CD14-positive monocyte (primary cell): ENCODE measurements around the gene RFXANK. TPM values are rescaled to one million over a fixed set of nuclear protein-coding genes. Genes with fewer than 3 reads are reported as not detected.

Source experiments
- DNase-seq, 3 donors: peaks; one replicate each; pipeline ENCODE4 v3.0.0-alpha.2; 2011 to 2022
- H2AFZ ChIP-seq: 2 replicates; pipeline ENCODE4 v1.6.0; 2012; ENCODE audit warnings: mild to moderate bottlenecking, low read depth, low read length, inconsistent platforms; ENCODE audit not compliant: insufficient read depth, poor library complexity, severe bottlenecking
- H3K27ac ChIP-seq, 2 donors: 1 replicate in 1 of 2; 2 replicates in 1 of 2; pipeline ENCODE4 v1.5.1; 2012 to 2013; ENCODE audit warnings: low read length in 2 of 2, control low read depth in 1 of 2, inconsistent platforms in 1 of 2, low read depth in 1 of 2, mild to moderate bottlenecking in 1 of 2
- H3K27me3 ChIP-seq, 2 donors: one replicate each; pipeline versions ENCODE4 v1.6.0 to v1.6.1; 2011 to 2013; ENCODE audit warnings: low read length in 2 of 2; ENCODE audit not compliant: control insufficient read depth in 2 of 2, insufficient read depth in 2 of 2
- H3K36me3 ChIP-seq, 2 donors: replicated peaks in 1 of 2; 1 replicate in 1 of 2; 2 replicates in 1 of 2; pipeline versions ENCODE4 v1.5.1 to v1.6.1; 2012 to 2013; ENCODE audit warnings: low read length in 2 of 2, control low read depth in 1 of 2, inconsistent platforms in 1 of 2, mild to moderate bottlenecking in 1 of 2; ENCODE audit not compliant: insufficient read depth in 2 of 2, control insufficient read depth in 1 of 2
- H3K4me1 ChIP-seq, 2 donors: 1 replicate in 1 of 2; 2 replicates in 1 of 2; pipeline versions ENCODE4 v1.5.1 to v1.6.1; 2012 to 2013; ENCODE audit warnings: low read length in 2 of 2, control low read depth in 1 of 2, inconsistent platforms in 1 of 2, mild to moderate bottlenecking in 1 of 2, moderate library complexity in 1 of 2; ENCODE audit not compliant: insufficient read depth in 2 of 2, control insufficient read depth in 1 of 2
- H3K4me2 ChIP-seq: replicated peaks from 2 replicates; pipeline ENCODE3; 2012; ENCODE audit warnings: low read length, moderate library complexity, mild to moderate bottlenecking; ENCODE audit not compliant: poor library complexity, severe bottlenecking; ENCODE audit errors: extremely low read depth
- H3K4me3 ChIP-seq, 3 experiments: fragments of 200-600 bp in 1 of 3; sonication (generic) in 1 of 3; replicated peaks in 1 of 3; 1 replicate in 2 of 3; 2 replicates in 1 of 3; pipeline ENCODE4 v1.5.1; 2011 to 2013; ENCODE audit warnings: low read length in 3 of 3, mild to moderate bottlenecking in 3 of 3, control low read depth in 2 of 3, low read depth in 2 of 3, inconsistent platforms in 1 of 3, moderate library complexity in 1 of 3
- H3K79me2 ChIP-seq: 2 replicates; pipeline ENCODE4 v1.6.0; 2012; ENCODE audit warnings: mild to moderate bottlenecking, control low read depth, inconsistent platforms, low read length, moderate library complexity; ENCODE audit not compliant: insufficient read depth
- H3K9ac ChIP-seq: 2 replicates; pipeline ENCODE4 v1.6.0; 2017; ENCODE audit warnings: low read length, mild to moderate bottlenecking; ENCODE audit not compliant: insufficient read depth, poor library complexity, severe bottlenecking
- H3K9me3 ChIP-seq, 2 donors: replicated peaks in 1 of 2; 1 replicate in 1 of 2; 2 replicates in 1 of 2; pipeline versions ENCODE4 v1.5.1 to v1.6.1; 2012 to 2013; ENCODE audit warnings: low read length in 2 of 2, control low read depth in 1 of 2; ENCODE audit not compliant: control insufficient read depth in 1 of 2, insufficient read depth in 1 of 2
- H4K20me1 ChIP-seq: 2 replicates; pipeline ENCODE4 v1.6.0; 2012; ENCODE audit warnings: mild to moderate bottlenecking, low read length, control low read depth, moderate library complexity; ENCODE audit not compliant: insufficient read depth
- H3K27ac Mint-ChIP-seq, 7 donors: one replicate each; pipeline ENCODE4 v1.8.0; 2020; ENCODE audit warnings: mild to moderate bottlenecking in 7 of 7, mixed read lengths in 7 of 7, moderate library complexity in 6 of 7, inconsistent platforms in 2 of 7
- H3K27me3 Mint-ChIP-seq, 3 donors: one replicate each; pipeline ENCODE4 v1.8.0; 2021 to 2022; ENCODE audit warnings: low read depth in 3 of 3, mild to moderate bottlenecking in 3 of 3, mixed read lengths in 3 of 3, moderate library complexity in 3 of 3, inconsistent platforms in 1 of 3
- H3K36me3 Mint-ChIP-seq, 2 donors: one replicate each; pipeline ENCODE4 v1.8.0; 2020; ENCODE audit warnings: mixed read lengths in 2 of 2, inconsistent platforms in 1 of 2, mild to moderate bottlenecking in 1 of 2
- H3K4me1 Mint-ChIP-seq: one replicate; pipeline ENCODE4 v1.8.0; 2020; ENCODE audit warnings: mild to moderate bottlenecking, mixed read lengths
- H3K4me3 Mint-ChIP-seq, 2 donors: one replicate each; pipeline ENCODE4 v1.8.0; 2020; ENCODE audit warnings: mild to moderate bottlenecking in 2 of 2, mixed read lengths in 2 of 2, moderate library complexity in 1 of 2
- H3K9me3 Mint-ChIP-seq, 7 donors: one replicate each; pipeline ENCODE4 v1.8.0; 2020 to 2022; ENCODE audit warnings: mixed read lengths in 7 of 7, mild to moderate bottlenecking in 6 of 7, moderate library complexity in 6 of 7, inconsistent platforms in 2 of 7
- WGBS: methylation state at CpG from one replicate; pipeline ENCODE4 v1.1.5; 2013; ENCODE audit warnings: missing lambda C conversion rate; ENCODE audit not compliant: insufficient coverage; 5-methylcytosine and 5-hydroxymethylcytosine counted together
- intact Hi-C, 2 donors: fragments of 100-400 bp; cut with micrococcal nuclease; formaldehyde crosslinking; loops; one replicate each; pipeline versions ENCODE4 v1.15.0 to v1.15.1; 2023
- polyA plus RNA-seq, 3 donors: library from polyadenylated mRNA; depleted of rRNA in 1 of 3; unstranded in 2 of 3; stranded (reverse) in 1 of 3; fragments of 300-500 nt in 2 of 3; fragments of >200 nt in 1 of 3; fragmentation: Illumina TruSeq in 2 of 3; gene quantifications; 1 replicate in 2 of 3; 2 replicates in 1 of 3; pipeline ENCODE4 v1.2.3, GENCODE V29; 2012 to 2021
- TF ChIP-seq, protein P1 (sequence below): fragments of 200-600 bp; IDR thresholded peaks from one replicate; pipeline ENCODE4 v1.8.0; 2022; ENCODE audit warnings: antibody characterized with exemption, mild to moderate bottlenecking

Gene RFXANK
- polyA plus RNA-seq, 3 donors, result 62.2 to 98.2 (median 66.6) TPM

DNA sequence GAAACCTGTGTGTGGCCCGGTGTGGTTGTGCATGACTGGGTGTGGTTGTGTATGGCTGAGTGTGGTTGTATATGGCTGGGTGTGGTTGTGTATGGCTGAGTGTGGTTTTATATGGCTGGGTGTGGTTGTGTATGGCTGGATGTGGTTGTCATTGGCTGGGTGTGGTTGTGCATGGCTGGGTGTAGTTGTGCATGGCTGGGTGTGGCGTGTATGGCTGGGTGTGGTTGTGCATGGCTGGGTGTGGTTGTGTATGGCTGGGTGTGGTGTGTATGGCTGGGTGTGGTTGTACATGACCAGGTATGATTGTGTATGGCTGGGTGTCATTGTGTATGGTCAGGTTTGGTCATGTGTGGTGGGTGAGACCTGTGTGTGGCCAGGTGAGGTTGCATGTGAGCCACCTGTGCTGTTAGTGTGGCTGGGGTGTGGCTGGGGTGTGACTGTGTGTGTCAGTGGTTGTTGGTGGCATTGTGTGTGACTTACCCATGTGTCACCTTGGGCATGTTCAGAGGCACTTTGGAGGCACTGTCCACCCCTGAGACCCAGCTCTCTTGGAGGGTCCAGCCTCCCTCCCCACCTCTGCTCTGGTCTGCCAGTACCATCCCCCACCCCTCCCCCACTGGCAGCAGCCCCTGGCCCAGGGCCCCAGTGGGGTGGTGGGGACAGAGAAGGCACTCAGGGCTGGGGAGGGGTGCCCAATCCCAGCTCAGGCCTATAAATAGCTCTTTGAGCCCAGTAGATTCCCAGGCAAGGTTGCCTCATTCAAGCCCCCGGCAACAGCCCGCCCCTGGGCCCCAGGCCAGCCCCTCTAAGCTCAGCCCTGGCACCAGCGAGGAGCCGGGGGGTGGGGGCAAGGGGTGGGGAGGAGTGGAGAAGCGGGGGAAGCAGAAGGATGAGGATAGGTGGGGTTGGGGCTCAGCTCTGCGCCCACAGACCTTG is 15.8 kb downstream of the RFXANK start:
- Mint-ChIP-seq H3K27me3 (peaks cover 36 to 54% (median 38%) of the 10 kb centered on the region in 3 donors), H3K4me3 (no peak overlapping the region), H3K27ac (peak overlapping the region in 1 of 7 donors; percentile 2), H3K4me1 (peaks cover 11% of the 10 kb centered on the region), H3K9me3 (peaks cover 0 to 15% (median 4%) of the 10 kb centered on the region in 7 donors), H3K36me3 (no peaks in the 10 kb centered on the region)
- Histone ChIP-seq H3K4me3 (no peak overlapping the region), H3K27me3 (peaks cover 5 to 18% of the 10 kb centered on the region in 2 donors), H3K27ac (no peak overlapping the region), H3K4me2 (no peak overlapping the region), H2AFZ (no peak overlapping the region), H3K79me2 (peaks cover 2% of the 10 kb centered on the region), H3K9me3 (peaks cover 4 to 6% of the 10 kb centered on the region in 2 donors), H3K4me1 (peaks cover 3 to 10% of the 10 kb centered on the region in 2 donors), H3K9ac (no peak overlapping the region), H3K36me3 (no peaks in the 10 kb centered on the region), H4K20me1 (no peaks in the 10 kb centered on the region)
- 95% methylated on average over 2 of the region's 8 CpGs for WGBS
- intact Hi-C loops, result no loop called here
- no peak for DNase-seq
- TF ChIP-seq, protein P1, sequence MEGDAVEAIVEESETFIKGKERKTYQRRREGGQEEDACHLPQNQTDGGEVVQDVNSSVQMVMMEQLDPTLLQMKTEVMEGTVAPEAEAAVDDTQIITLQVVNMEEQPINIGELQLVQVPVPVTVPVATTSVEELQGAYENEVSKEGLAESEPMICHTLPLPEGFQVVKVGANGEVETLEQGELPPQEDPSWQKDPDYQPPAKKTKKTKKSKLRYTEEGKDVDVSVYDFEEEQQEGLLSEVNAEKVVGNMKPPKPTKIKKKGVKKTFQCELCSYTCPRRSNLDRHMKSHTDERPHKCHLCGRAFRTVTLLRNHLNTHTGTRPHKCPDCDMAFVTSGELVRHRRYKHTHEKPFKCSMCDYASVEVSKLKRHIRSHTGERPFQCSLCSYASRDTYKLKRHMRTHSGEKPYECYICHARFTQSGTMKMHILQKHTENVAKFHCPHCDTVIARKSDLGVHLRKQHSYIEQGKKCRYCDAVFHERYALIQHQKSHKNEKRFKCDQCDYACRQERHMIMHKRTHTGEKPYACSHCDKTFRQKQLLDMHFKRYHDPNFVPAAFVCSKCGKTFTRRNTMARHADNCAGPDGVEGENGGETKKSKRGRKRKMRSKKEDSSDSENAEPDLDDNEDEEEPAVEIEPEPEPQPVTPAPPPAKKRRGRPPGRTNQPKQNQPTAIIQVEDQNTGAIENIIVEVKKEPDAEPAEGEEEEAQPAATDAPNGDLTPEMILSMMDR, result no peak

DNA sequence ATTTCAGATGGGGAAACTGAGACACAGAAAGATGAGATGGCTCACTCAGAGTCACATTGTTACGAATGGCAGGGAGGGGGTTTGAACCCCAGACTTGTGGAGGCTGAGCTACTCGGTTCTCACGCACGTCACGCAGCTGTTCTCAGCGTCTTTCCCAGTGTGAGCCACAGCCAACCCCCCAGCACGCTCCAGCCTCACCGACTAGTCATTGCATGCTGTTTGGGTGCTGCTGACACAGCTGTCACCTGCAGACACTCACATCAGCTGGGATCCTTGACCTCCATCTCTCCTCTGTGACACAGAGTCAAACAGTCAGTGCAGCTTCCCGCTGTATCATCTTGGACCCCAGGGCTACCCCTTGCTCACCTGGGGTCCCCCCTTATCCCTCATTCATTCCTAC is 17.3 kb downstream of the RFXANK start:
- Mint-ChIP-seq H3K27ac (no peak overlapping the region), H3K36me3 (no peaks in the 10 kb centered on the region), H3K27me3 (peaks cover 47 to 69% (median 47%) of the 10 kb centered on the region in 3 donors), H3K9me3 (peaks cover 0 to 9% (median 2%) of the 10 kb centered on the region in 7 donors), H3K4me1 (peaks cover 7% of the 10 kb centered on the region), H3K4me3 (no peak overlapping the region)
- no peak for DNase-seq
- 68% methylated on average over 9 of the region's 9 CpGs for WGBS
- no peak overlapping the region for H2AFZ ChIP-seq
- H3K4me1 ChIP-seq, result no peaks in the 10 kb centered on the region
- no peak overlapping the region for H3K9ac ChIP-seq
- H3K4me2 ChIP-seq, result no peak overlapping the region
- intact Hi-C loops, result no loop called here
- peaks cover 4 to 6% of the 10 kb centered on the region in 2 donors for H3K9me3 ChIP-seq
- TF ChIP-seq, protein P1, result no peak
- no peaks in the 10 kb centered on the region for H3K36me3 ChIP-seq
- H3K27me3 ChIP-seq, result peaks cover 5 to 32% of the 10 kb centered on the region in 2 donors
- no peak overlapping the region for H3K4me3 ChIP-seq
- no peaks in the 10 kb centered on the region for H4K20me1 ChIP-seq
- H3K79me2 ChIP-seq, result no peaks in the 10 kb centered on the region
- no peak overlapping the region for H3K27ac ChIP-seq
